ENCODE results near the gene CCDC63. TPM values are rescaled to one million over a fixed set of nuclear protein-coding genes. Genes with fewer than 3 reads are reported as not detected.

Gene CCDC63
- total and polyA plus RNA-seq, 9 of the 15 experiments (the other 6 are each of a cell fraction or from before 2014, with no cell fraction given), result not detected

GRCh38 chr12:110804406-110804805, 42.4 kb upstream of the CCDC63 start:
- Histone ChIP-seq H2AFZ (ENCODE audit: low read depth, low read length) (no peak overlapping the region), H3K36me3 (ENCODE audit: control insufficient read depth, insufficient read depth, low read length) (no peaks in the 10 kb centered on the region), H3K79me2 (ENCODE audit: control insufficient read depth, insufficient read depth, low read length) (no peaks in the 10 kb centered on the region), H3K4me3 (no peak overlapping the region), H3K9me3 (replicated peaks; ENCODE audit: control insufficient read depth, insufficient read depth, low read depth, low read length) (peaks cover 3% of the 10 kb centered on the region), H3K9me1 (ENCODE audit: control insufficient read depth, insufficient read depth, low read length) (no peaks in the 10 kb centered on the region), H3K4me2 (ENCODE audit: insufficient read depth, low read length) (no peak overlapping the region), H3K4me1 (replicated peaks in 1 of 2; ENCODE audit: control insufficient read depth in 2 of 2, insufficient read depth in 2 of 2, low read length in 2 of 2) (no peaks in the 10 kb centered on the region), H4K20me1 (replicated peaks; ENCODE audit: control insufficient read depth, insufficient read depth, low read length) (no peaks in the 10 kb centered on the region), H3K9ac (ENCODE audit: insufficient read depth in 1 of 2, low read depth in 2 of 2, low read length in 2 of 2) (no peak overlapping the region), H3K27me3 (ENCODE audit: control insufficient read depth in 2 of 2, insufficient read depth in 2 of 2, low read length in 2 of 2) (no peaks in the 10 kb centered on the region), H3K27ac (ENCODE audit: extremely low read depth, low read depth, low read length) (no peak overlapping the region)
- intact Hi-C loops (cut with micrococcal nuclease) (no loop called here), in situ Hi-C loops (cut with MboI) (no loop called here)
- WGBS (ENCODE audit: insufficient coverage, low coverage, missing lambda C conversion rate), result 0% methylated on average over 3 of the region's 3 CpGs
- no peak for TF ChIP-seq RBM17 (IDR thresholded peaks at IDR 0.05; ENCODE audit: borderline replicate concordance, low read depth, low read length)
- no peak for TF ChIP-seq PKNOX1 (IDR thresholded peaks at IDR 0.05)
- TF ChIP-seq, protein P1, sequence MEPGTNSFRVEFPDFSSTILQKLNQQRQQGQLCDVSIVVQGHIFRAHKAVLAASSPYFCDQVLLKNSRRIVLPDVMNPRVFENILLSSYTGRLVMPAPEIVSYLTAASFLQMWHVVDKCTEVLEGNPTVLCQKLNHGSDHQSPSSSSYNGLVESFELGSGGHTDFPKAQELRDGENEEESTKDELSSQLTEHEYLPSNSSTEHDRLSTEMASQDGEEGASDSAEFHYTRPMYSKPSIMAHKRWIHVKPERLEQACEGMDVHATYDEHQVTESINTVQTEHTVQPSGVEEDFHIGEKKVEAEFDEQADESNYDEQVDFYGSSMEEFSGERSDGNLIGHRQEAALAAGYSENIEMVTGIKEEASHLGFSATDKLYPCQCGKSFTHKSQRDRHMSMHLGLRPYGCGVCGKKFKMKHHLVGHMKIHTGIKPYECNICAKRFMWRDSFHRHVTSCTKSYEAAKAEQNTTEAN (CRISPR knock-in tag; IDR thresholded peaks at IDR 0.05), result no peak
- no peak for TF ChIP-seq ZNF668 (CRISPR knock-in tag; IDR thresholded peaks at IDR 0.05)
- peak in 1 of 2 experiments; percentile 78; a peak in 2 of 3 replicates for TF ChIP-seq CBX3 (IDR thresholded peaks at IDR 0.05; ENCODE audit: borderline replicate concordance in 1 of 2, low read length in 2 of 2)
- no peak for TF ChIP-seq MBD2 (IDR thresholded peaks at IDR 0.05; ENCODE audit: borderline replicate concordance, low read depth)
- TF ChIP-seq MTF1 (CRISPR knock-in tag; IDR thresholded peaks at IDR 0.05; ENCODE audit: borderline replicate concordance), result no peak
- no peak for TF ChIP-seq MTA2 (IDR thresholded peaks at IDR 0.05; ENCODE audit: low read depth)
- TF ChIP-seq ZZZ3 (IDR thresholded peaks at IDR 0.05), result no peak
- no peak for TF ChIP-seq ZNF174 (CRISPR knock-in tag; IDR thresholded peaks at IDR 0.05)
- TF ChIP-seq ELF4 (CRISPR knock-in tag; IDR thresholded peaks at IDR 0.05), result no peak
- peak; percentile 71; the same call in 1 of the 2 replicates for TF ChIP-seq TRIM28 (IDR thresholded peaks at IDR 0.05)
- TF ChIP-seq CBX5 (IDR thresholded peaks at IDR 0.05; ENCODE audit: borderline replicate concordance, low read depth), result 0 out of 2 replicates have a peak, but pooled peaks have one; percentile 45
- TF ChIP-seq ZNF316 (IDR thresholded peaks at IDR 0.05), result no peak
- TF ChIP-seq KLF13 (tag; IDR thresholded peaks at IDR 0.05; ENCODE audit: borderline replicate concordance, low read depth), result no peak
- ChIA-PET POLR2A (no interaction called here), CTCF (ENCODE audit: low intra/inter-chr PET ratio) (no interaction called here)
- ATAC-seq, result no peak
- FAIRE-seq, result no peak
- no TSS peak for BruUV-seq (replicated peaks)
- no peak for DNase-seq (ENCODE audit: extremely low read depth in 1 of 4, low spot score in 3 of 4)

Data from K562 (cell line).